Karpas-422 (cell line): ENCODE results near the gene CHI3L1. TPM values are rescaled to one million over a fixed set of nuclear protein-coding genes. Genes with fewer than 3 reads are reported as not detected.
A peak's percentile ranks its signal among the peaks of the same experiment; 100 is the strongest.

ENCODE experiments used
- DNase-seq: peaks from one replicate; pipeline ENCODE4 v3.0.0-alpha.2; 2015
- H2AFZ ChIP-seq: fragments of 200-600 bp; sonication (generic); 2 replicates; pipeline ENCODE4 v1.6.1; 2014; ENCODE audit warnings: antibody characterized with exemption, low read length, mixed read lengths
- H3K27ac ChIP-seq: fragments of 200-600 bp; sonication (generic); 2 replicates; pipeline ENCODE4 v1.5.1; 2014; ENCODE audit warnings: mild to moderate bottlenecking, low read length, moderate library complexity
- H3K27me3 ChIP-seq: fragments of 200-600 bp; sonication (generic); 2 replicates; pipeline ENCODE4 v1.6.1; 2014; ENCODE audit warnings: low read length, mixed read lengths
- H3K36me3 ChIP-seq: fragments of 200-600 bp; sonication (generic); 2 replicates; pipeline ENCODE4 v1.6.1; 2014; ENCODE audit warnings: low read length, mixed read lengths; ENCODE audit not compliant: insufficient read depth
- H3K4me1 ChIP-seq: fragments of 200-600 bp; sonication (generic); 2 replicates; pipeline ENCODE4 v1.6.1; 2014; ENCODE audit warnings: mild to moderate bottlenecking, low read length, mixed read lengths
- H3K4me2 ChIP-seq: fragments of 200-600 bp; sonication (generic); 2 replicates; pipeline ENCODE4 v1.6.1; 2014; ENCODE audit warnings: low read length, low read depth, mild to moderate bottlenecking; ENCODE audit not compliant: poor library complexity, severe bottlenecking
- H3K4me3 ChIP-seq: fragments of 200-600 bp; sonication (generic); 2 replicates; pipeline ENCODE4 v1.5.1; 2014; ENCODE audit warnings: mild to moderate bottlenecking, antibody characterized with exemption, low read length, mixed read lengths
- H3K79me2 ChIP-seq: fragments of 200-600 bp; sonication (generic); 2 replicates; pipeline ENCODE4 v1.6.1; 2014; ENCODE audit warnings: mild to moderate bottlenecking, low read length, mixed read lengths
- H3K9ac ChIP-seq: fragments of 200-600 bp; sonication (generic); 2 replicates; pipeline ENCODE4 v1.6.0; 2014; ENCODE audit warnings: low read length
- H3K9me2 ChIP-seq: fragments of 200-600 bp; sonication (generic), shearing (Covaris generic); replicated peaks from 2 replicates; pipeline ENCODE4 v1.6.0; 2014; ENCODE audit warnings: mild to moderate bottlenecking, low read length, moderate library complexity; ENCODE audit not compliant: insufficient read depth
- H3K9me3 ChIP-seq: fragments of 300-700, 200-600 bp; sonication (generic); 2 replicates; pipeline ENCODE4 v1.6.1; 2014; ENCODE audit warnings: low read length, mixed read lengths
- H4K20me1 ChIP-seq: fragments of 200-600 bp; sonication (generic); 2 replicates; pipeline ENCODE4 v1.6.1; 2014; ENCODE audit warnings: mild to moderate bottlenecking, antibody characterized with exemption, low read length, low read depth; ENCODE audit not compliant: insufficient read depth
- total RNA-seq: library from RNA; depleted of rRNA; stranded (reverse); fragments of >200 nt; shearing (Covaris generic); gene quantifications from 2 replicates; pipeline ENCODE4 v1.2.3, GENCODE V29; 2014; ENCODE audit warnings: low replicate concordance

The CHI3L1 gene
- total RNA-seq, 1 experiment from 2014 or later, result 10.1 TPM

DNA sequence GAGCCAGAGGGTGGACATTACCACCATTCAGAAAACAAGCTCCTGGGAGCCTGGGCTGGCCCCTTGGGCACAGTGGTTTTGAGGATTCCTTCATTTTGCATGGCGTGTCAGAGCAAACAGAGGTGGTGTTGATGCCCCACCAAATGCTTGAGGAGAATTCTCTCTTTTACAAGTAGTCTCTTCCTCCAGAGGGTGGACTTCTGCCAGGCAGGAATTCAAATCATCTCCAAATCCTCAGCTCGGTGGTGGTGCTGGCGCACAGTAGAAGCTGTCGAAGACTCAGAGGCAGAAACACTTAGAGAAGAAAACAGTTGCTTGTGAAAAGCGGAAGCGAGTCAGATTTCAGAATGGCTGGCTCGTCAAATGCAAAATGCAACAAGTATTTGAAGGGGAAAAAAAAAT is 3.4 kb upstream of the CHI3L1 start:
- H3K79me2 ChIP-seq, result no peaks in the 10 kb centered on the region
- peak overlapping the region; percentile 57 for H3K9ac ChIP-seq
- peak; percentile 93 for DNase-seq
- peak overlapping the region; percentile 59 for H2AFZ ChIP-seq
- H3K27ac ChIP-seq, result peak overlapping the region; percentile 90
- no peaks in the 10 kb centered on the region for H3K9me3 ChIP-seq
- peaks cover 59% of the 10 kb centered on the region for H3K4me1 ChIP-seq
- H4K20me1 ChIP-seq, result no peaks in the 10 kb centered on the region
- H3K36me3 ChIP-seq, result no peaks in the 10 kb centered on the region
- H3K9me2 ChIP-seq, result no peaks in the 10 kb centered on the region
- peak overlapping the region; percentile 49 for H3K4me3 ChIP-seq
- no peaks in the 10 kb centered on the region for H3K27me3 ChIP-seq
- peak overlapping the region; percentile 68 for H3K4me2 ChIP-seq

DNA sequence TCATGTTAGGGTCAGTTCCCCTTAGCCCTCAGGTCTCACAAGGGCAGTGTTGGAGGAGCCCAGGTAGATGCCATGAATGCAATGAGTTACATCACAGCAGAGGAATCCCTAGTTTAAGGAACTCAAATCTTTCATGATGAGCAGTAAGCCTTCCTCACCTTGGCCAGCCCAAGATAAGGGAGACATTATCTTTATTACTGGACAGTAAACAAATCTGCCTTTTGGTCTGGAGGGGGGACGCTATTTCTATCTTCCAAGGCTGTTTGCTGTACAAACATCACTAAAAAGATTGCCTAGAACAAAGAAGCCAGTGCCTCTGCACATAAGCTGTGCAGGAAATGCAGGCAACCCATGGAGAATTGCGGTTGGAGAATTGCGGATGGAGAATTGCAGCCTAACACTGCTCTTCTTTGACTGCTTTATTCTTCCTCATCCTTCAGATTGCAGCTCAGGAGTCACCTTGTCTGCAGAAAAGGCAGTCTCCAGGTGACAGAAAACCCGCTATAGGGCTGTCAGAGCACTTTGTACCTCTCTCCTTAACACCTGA is 2.3 kb upstream of the CHI3L1 start:
- H3K9me3 ChIP-seq, result no peaks in the 10 kb centered on the region
- no peak overlapping the region for H3K9ac ChIP-seq
- H2AFZ ChIP-seq, result no peak overlapping the region
- H4K20me1 ChIP-seq, result no peaks in the 10 kb centered on the region
- H3K4me1 ChIP-seq, result peaks cover 59% of the 10 kb centered on the region
- no peak overlapping the region for H3K4me2 ChIP-seq
- no peaks in the 10 kb centered on the region for H3K36me3 ChIP-seq
- H3K27ac ChIP-seq, result peak overlapping the region; percentile 90
- no peaks in the 10 kb centered on the region for H3K9me2 ChIP-seq
- no peak overlapping the region for H3K4me3 ChIP-seq
- peak; percentile 39 for DNase-seq
- no peaks in the 10 kb centered on the region for H3K27me3 ChIP-seq
- no peaks in the 10 kb centered on the region for H3K79me2 ChIP-seq

DNA sequence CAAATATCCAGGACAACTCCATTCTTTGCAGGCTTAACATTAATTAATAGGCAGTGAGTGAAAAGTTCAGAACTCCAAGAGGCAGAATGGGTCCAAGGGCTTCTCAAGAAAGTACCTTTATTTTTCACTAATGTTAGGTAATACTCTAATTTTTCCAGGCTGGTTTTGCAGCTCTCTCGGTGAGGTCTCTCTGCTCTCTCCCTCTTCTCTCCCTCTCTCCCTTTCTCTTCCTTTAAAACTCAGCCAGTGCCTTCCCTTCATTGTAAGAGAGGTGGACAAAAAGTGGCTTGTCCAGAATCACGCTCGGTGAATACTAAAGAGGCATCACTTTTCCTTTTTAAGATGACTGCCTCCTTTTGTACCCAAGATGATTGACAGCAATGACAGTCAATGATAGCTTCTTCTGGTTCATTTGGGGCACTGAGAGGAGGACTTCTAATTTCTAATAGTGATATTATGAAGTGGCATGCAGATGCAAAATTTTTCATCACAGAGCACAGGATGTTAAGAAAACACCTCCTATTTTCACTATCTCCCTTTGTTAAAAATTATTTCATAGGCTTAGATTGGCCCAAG is 1.3 kb upstream of the CHI3L1 start:
- no peaks in the 10 kb centered on the region for H3K27me3 ChIP-seq
- H3K4me2 ChIP-seq, result peak overlapping the region; percentile 3
- H2AFZ ChIP-seq, result peak overlapping the region; percentile 57
- H3K9me3 ChIP-seq, result no peaks in the 10 kb centered on the region
- DNase-seq, result peak; percentile 73
- H3K4me3 ChIP-seq, result no peak overlapping the region
- H3K36me3 ChIP-seq, result no peaks in the 10 kb centered on the region
- no peaks in the 10 kb centered on the region for H4K20me1 ChIP-seq
- no peaks in the 10 kb centered on the region for H3K79me2 ChIP-seq
- H3K4me1 ChIP-seq, result peaks cover 59% of the 10 kb centered on the region
- H3K9me2 ChIP-seq, result no peaks in the 10 kb centered on the region
- peak overlapping the region; percentile 11 for H3K9ac ChIP-seq
- H3K27ac ChIP-seq, result peak overlapping the region; percentile 90

DNA sequence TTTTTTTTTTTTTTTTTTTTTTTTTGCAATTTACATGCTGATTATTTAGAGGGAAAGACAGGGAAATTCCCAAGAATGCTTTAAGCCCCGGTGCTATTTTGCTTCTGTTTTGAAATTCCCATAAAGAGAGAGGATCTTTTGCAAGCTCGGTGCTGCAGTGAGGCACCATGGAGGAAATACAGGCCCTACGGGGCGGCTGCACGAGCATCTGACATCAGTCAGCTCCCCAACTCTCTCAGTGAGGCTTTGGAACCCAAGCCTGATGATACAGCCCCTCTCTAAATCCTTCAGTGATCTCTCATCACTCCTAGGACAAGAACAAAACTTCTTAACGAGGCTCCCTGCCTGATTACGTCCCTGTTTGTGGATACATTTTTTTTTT is 791 bp upstream of the CHI3L1 start:
- Histone ChIP-seq H3K9me2 (no peaks in the 10 kb centered on the region), H3K9ac (peak overlapping the region; percentile 11), H2AFZ (peak overlapping the region; percentile 57), H3K79me2 (no peaks in the 10 kb centered on the region), H3K27me3 (no peaks in the 10 kb centered on the region), H3K36me3 (no peaks in the 10 kb centered on the region), H4K20me1 (no peaks in the 10 kb centered on the region), H3K4me1 (peaks cover 61% of the 10 kb centered on the region), H3K9me3 (no peaks in the 10 kb centered on the region), H3K27ac (peak overlapping the region; percentile 90), H3K4me2 (peak overlapping the region; percentile 3), H3K4me3 (no peak overlapping the region)
- DNase-seq, result peak; percentile 44

DNA sequence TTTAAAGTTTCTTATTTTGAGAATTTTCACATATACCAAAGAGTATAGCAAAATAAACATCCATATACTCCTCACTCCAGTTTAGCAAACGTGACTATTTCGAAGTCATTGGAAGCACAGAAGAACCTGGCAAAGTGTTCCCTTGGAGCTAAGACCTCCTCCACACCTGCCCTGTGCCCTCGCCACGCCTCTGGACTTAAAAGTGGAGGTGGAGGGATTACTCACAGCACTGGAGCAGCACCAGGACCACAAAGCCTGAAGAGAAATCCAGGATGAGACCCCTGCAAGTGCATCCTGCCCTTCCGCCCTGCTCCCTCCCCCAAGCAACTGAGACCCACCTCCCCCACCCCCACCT is 436 bp downstream of the CHI3L1 start:
- no peaks in the 10 kb centered on the region for H3K27me3 ChIP-seq
- H3K9ac ChIP-seq, result no peak overlapping the region
- no peak overlapping the region for H3K27ac ChIP-seq
- DNase-seq, result no peak
- H3K4me2 ChIP-seq, result no peak overlapping the region
- no peaks in the 10 kb centered on the region for H3K9me3 ChIP-seq
- no peaks in the 10 kb centered on the region for H3K36me3 ChIP-seq
- peaks cover 73% of the 10 kb centered on the region for H3K4me1 ChIP-seq
- H4K20me1 ChIP-seq, result no peaks in the 10 kb centered on the region
- no peaks in the 10 kb centered on the region for H3K9me2 ChIP-seq
- H3K4me3 ChIP-seq, result no peak overlapping the region
- no peaks in the 10 kb centered on the region for H3K79me2 ChIP-seq
- H2AFZ ChIP-seq, result no peak overlapping the region

DNA sequence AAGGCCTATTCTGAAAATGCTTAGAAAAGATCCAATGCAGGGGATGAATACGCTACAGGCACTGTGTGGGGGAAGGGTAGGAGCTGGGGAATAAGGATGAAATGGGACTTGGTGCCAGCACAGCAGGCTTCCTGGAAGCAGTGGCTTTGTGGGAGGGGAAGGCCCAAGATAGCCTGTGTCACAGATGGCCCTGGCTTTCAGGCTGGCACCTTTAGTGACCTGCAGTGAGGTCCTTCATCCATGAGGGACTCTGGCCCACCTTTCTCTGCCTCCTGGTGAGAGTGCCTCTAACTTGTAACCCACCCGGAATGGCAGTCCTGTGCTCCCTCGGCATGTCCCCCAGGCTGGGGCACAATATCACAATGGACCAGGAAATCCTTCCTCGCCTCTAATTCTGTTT is 919 bp downstream of the CHI3L1 start:
- H3K4me2 ChIP-seq, result no peak overlapping the region
- H3K9ac ChIP-seq, result no peak overlapping the region

DNA sequence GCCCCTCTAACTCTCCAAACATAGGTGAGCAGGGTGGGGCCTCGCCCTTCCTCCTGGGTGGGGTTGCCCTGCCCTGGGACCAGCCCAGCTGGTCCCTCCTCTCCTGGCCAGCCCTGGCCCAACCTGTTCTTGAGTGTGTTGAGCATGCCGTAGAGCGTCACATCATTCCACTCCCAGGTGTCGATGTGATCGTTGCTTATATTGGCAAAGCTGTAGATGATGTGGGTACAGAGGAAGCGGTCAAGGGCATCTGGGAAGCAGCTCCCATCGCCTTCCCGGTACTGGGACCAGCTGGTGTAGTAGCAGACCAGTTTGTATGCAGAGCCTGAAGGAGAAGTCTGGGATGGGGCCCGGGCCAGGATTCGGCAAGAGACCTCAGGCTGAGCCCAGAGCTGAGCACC is 1.4 kb downstream of the CHI3L1 start:
- H4K20me1 ChIP-seq, result no peaks in the 10 kb centered on the region
- H3K9me2 ChIP-seq, result no peaks in the 10 kb centered on the region
- no peaks in the 10 kb centered on the region for H3K9me3 ChIP-seq
- H3K9ac ChIP-seq, result no peak overlapping the region
- H3K27me3 ChIP-seq, result no peaks in the 10 kb centered on the region
- H3K4me3 ChIP-seq, result no peak overlapping the region
- peaks cover 75% of the 10 kb centered on the region for H3K4me1 ChIP-seq
- no peak for DNase-seq
- no peaks in the 10 kb centered on the region for H3K79me2 ChIP-seq
- no peaks in the 10 kb centered on the region for H3K36me3 ChIP-seq
- H2AFZ ChIP-seq, result no peak overlapping the region
- H3K4me2 ChIP-seq, result no peak overlapping the region
- no peak overlapping the region for H3K27ac ChIP-seq

More for the DNA sequence above, 919 bp downstream of the CHI3L1 start:
- H4K20me1 ChIP-seq, result no peaks in the 10 kb centered on the region
- no peaks in the 10 kb centered on the region for H3K9me3 ChIP-seq
- H3K9me2 ChIP-seq, result no peaks in the 10 kb centered on the region
- no peak overlapping the region for H2AFZ ChIP-seq
- H3K27me3 ChIP-seq, result no peaks in the 10 kb centered on the region
- H3K4me1 ChIP-seq, result peaks cover 75% of the 10 kb centered on the region
- no peaks in the 10 kb centered on the region for H3K79me2 ChIP-seq
- H3K4me3 ChIP-seq, result no peak overlapping the region
- no peaks in the 10 kb centered on the region for H3K36me3 ChIP-seq
- peak; percentile 39 for DNase-seq
- no peak overlapping the region for H3K27ac ChIP-seq

DNA sequence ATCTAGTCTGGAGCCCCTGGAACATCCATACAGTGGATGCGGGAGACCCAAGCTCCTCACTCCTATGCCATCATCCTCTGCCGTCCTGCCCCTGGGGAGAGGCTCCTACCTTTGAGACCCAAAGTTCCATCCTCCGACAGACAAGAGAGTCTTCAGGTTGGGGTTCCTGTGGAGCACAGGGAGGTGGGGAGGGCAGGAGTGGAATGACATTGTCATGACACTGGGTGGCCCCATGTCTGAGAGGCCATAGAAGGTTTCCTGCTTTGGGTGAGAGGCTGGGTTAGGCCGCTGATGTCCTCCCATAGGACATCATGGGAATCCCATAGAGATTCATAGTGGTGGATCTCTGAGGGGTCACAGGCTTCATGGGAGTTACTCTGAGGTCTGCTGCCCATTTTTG is 2.0 kb downstream of the CHI3L1 start:
- Histone ChIP-seq H3K9ac (no peak overlapping the region), H3K79me2 (no peaks in the 10 kb centered on the region; the same call in 1 of the 2 replicates), H3K9me2 (no peaks in the 10 kb centered on the region), H2AFZ (no peak overlapping the region), H3K4me1 (peaks cover 75% of the 10 kb centered on the region), H3K36me3 (no peaks in the 10 kb centered on the region), H3K27me3 (no peaks in the 10 kb centered on the region), H3K9me3 (no peaks in the 10 kb centered on the region), H3K4me3 (no peak overlapping the region), H3K4me2 (no peak overlapping the region), H3K27ac (no peak overlapping the region), H4K20me1 (no peaks in the 10 kb centered on the region)
- DNase-seq, result no peak
